ENCODE measurements around the gene UTP11. TPM values are rescaled to one million over a fixed set of nuclear protein-coding genes. Genes with fewer than 3 reads are reported as not detected.
A peak's percentile ranks its signal among the peaks of the same experiment; 100 is the strongest.

Gene UTP11
- total and polyA plus RNA-seq, 11 donors: 30.7 to 51.6 (median 36.5) TPM

GRCh38 chr1:38062361-38063288 is 50.1 kb downstream of the UTP11 start:
- 80 to 83% (median 81%) methylated on average over 6 of the region's 6 CpGs for WGBS, 4 donors
- TF ChIP-seq CTCF (IDR thresholded peaks at IDR 0.05): no peak
- no peak for TF ChIP-seq POLR2A (IDR thresholded peaks at IDR 0.05)

DNA sequence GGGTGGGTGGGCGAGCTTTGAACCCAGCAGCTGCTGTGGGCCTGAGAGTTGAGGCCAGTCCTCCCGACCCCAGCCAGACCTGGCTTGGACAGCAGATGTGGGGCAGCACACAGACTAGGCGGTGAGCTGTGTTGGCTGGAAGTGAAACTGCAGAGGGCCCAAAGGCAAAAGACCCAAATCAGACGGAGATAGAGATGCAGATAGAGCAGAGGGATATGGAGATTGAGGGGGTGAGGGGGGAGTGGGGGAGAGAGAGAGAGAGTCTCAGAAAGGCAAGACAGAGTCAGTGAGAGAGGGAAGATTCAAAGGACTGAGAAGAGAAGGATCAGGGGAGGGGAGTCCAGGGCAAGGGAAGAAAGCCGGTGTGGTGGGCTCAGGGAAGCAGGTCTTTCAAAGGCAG is 51.1 kb downstream of the UTP11 start:
- Histone ChIP-seq H3K27ac (no peak overlapping the region), H3K4me1 (peaks cover 0 to 6% (median 0%) of the 10 kb centered on the region in 12 donors), H3K4me3 (no peak overlapping the region), H3K36me3 (no peaks in the 10 kb centered on the region), H3K9me3 (no peaks in the 10 kb centered on the region), H3K27me3 (peaks cover 0 to 16% (median 0%) of the 10 kb centered on the region in 9 donors)
- DNase-seq (no peak), ATAC-seq (no peak)
- intact Hi-C loops (cut with DNase I): no loop called here
- WGBS, 4 donors: 69 to 81% (median 77%) methylated on average over 5 of the region's 5 CpGs
- TF ChIP-seq POLR2A (IDR thresholded peaks at IDR 0.05) (no peak), CTCF (IDR thresholded peaks at IDR 0.05) (no peak)

More at GRCh38 chr1:38062361-38063288, 50.1 kb downstream of the UTP11 start:
- ATAC-seq: no peak
- no peaks in the 10 kb centered on the region for H3K36me3 ChIP-seq
- no peak overlapping the region for H3K27ac ChIP-seq
- H3K9me3 ChIP-seq: no peaks in the 10 kb centered on the region
- no peak overlapping the region for H3K4me3 ChIP-seq
- no peak for DNase-seq
- H3K4me1 ChIP-seq: no peaks in the 10 kb centered on the region
- H3K27me3 ChIP-seq: peaks cover 0 to 6% (median 0%) of the 10 kb centered on the region in 9 donors
- intact Hi-C loops (cut with DNase I): no loop called here

DNA sequence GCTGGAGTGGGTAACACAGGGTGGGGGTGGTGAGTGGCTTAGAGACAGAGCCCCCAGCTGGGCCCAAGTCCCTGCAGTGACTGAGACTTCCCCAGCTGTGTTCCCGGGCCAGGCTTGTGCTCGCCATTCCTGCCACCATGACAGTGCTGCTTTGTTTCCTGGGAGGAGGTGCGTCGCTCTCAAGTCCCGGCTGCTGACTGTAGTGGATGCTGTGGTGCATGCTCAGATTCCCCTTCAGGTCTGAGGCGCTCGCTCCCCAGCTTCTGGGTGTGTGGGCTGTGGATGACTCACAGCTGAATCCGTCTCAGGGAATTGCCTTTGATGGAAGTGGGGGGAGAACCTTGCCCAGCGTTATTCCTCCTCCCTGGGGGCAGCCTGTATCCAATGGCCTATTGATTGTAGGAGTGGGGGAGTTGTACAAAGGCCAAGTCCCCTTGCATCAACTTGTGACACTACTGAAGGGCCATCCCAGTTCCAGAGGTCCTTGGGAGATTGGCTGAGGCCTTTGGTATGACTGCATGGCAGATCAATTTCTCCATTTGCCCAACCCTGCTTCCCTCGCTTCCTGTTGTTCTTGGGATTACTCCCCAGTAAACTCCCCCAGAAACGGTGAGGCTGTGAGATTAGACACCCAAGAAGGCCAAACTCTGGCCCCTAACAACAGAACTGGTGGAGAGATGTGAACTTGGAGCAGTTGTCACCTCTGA is 51.8 kb downstream of the UTP11 start:
- intact Hi-C loops (cut with DNase I): no loop called here
- 39 to 58% (median 51%) methylated on average over 2 to 11 of the region's 11 CpGs for WGBS, 4 donors
- no peaks in the 10 kb centered on the region for H3K9me3 ChIP-seq
- peak in 1 of 5 donors; percentile 36 for DNase-seq
- no peak overlapping the region for H3K27ac ChIP-seq
- peaks cover 0 to 6% (median 0%) of the 10 kb centered on the region in 12 donors for H3K4me1 ChIP-seq
- ATAC-seq: peak in 1 of 4 donors; percentile 39
- no peaks in the 10 kb centered on the region for H3K36me3 ChIP-seq
- no peak for TF ChIP-seq POLR2A (IDR thresholded peaks at IDR 0.05)
- no peak for TF ChIP-seq CTCF (IDR thresholded peaks at IDR 0.05)
- H3K27me3 ChIP-seq: peaks cover 0 to 16% (median 4%) of the 10 kb centered on the region in 9 donors
- H3K4me3 ChIP-seq: no peak overlapping the region

Data from heart left ventricle (tissue), 16 donors.